AG08396 (cell line): ENCODE measurements around the gene RABGGTB.
"Not testable (repeated sequence)": the region's sequence is repeated elsewhere in the genome, so short reads cannot be mapped to it uniquely, and the experiment has no call there.

Experiments used
- DNase-seq: peaks from one replicate; pipeline ENCODE4 v3.0.0; 2012; ENCODE audit warnings: low spot score, mixed read lengths

Gene RABGGTB

DNA sequence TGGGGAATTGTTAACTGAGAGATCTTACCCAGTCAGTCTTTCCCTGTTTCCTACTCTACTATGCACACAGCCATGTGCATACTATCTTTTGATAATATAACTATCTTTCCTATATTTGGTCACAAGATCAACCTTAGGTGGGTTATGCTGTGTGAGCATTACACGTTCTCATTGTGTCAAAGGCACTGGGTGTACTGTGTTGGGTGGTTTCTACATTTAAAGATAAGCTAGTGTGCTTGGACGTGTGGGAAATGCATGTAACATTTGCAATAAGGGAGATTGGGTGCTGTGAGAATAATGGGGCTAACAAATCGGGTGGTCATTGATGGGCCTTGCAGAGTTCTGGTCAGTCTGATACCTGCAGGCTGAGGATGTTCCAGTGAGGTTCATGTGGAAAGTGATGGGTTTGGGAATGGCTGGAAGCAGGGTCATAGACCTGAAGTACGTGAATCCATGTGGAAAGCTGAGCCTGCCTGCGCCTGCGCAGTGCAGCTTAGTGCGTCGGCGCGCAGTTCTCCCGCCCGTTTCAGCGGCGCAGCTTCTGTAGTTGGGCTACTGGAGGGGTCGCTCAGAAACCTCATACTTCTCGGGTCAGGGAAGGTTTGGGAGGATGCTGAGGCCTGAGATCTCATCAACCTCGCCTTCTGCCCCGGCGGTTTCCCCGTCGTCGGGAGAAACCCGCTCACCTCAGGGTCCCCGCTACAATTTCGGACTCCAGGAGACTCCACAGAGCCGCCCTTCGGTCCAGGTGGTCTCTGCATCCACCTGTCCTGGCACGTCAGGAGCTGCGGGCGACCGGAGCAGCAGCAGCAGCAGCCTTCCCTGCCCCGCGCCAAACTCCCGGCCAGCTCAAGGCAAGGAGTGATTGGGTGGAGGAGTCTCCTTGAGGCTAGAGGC lies 10.6 kb downstream of the RABGGTB start, which contains the start of gene MSH4:
TSS of gene MSH4 (plus strand) at position 507 of the 897 bp plus-strand sequence. CDS start at position 611, 104 bp downstream.
- no peak for DNase-seq

- DNase-seq, result no peak
Observed at GRCh38 chr1:75797273-75797588, 11.2 kb downstream of the RABGGTB start.

DNA sequence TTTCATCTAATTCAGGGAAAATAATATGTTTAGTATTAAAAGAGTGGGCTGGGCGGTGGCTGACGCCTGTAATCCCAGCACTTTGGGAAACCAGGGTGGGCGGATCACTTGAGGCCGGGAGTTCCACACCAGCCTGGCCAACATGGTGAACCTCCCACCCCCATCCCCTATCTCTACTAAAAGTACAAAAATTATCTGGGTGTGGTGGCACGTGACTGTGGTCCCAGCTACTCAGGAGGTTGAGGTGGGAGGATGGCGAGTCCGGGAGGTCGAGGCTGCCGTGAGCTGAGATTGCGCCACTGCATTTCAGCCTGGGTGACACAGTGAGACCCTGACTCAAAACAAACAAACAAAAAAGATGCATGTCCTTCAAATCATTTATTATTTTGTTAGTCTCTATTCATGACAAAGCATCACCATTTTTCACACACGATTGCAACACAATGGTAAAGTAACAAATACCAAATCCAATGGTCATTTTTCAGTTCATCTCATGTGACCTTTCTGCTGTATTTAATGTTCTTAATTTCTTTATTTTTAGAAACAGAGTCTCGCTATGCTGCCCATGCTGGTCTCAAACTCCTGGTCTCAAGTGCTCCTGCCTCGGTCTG lies 11.7 kb downstream of the RABGGTB start:
- no peak for DNase-seq

- not testable (repeated sequence) for DNase-seq
Observed at GRCh38 chr1:75801480-75801879, 15.4 kb downstream of the RABGGTB start.

GRCh38 chr1:75808921-75809320 lies 22.9 kb downstream of the RABGGTB start:
- no peak for DNase-seq

DNA sequence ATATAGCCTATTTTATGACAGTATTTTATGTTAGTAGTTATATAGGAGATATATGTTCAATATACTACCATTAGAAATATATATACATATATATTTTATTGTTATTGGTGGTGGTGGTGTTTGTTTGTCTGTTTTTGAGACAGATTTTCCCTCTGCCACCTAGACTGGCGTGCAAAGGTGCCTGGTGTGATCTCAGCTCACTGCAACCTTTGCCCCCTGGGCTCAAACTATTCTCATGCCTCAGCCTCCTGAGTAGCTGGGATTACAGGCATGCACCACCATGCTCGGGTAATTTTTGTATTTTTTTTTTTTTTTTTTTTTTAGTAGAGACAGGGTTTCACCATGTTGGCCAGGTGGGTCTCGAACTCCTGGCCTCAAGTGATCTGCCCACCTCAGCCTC lies 24.1 kb downstream of the RABGGTB start:
- not testable (repeated sequence) for DNase-seq

- no peak for DNase-seq
Observed at GRCh38 chr1:75811211-75811981, 25.3 kb downstream of the RABGGTB start.

DNA sequence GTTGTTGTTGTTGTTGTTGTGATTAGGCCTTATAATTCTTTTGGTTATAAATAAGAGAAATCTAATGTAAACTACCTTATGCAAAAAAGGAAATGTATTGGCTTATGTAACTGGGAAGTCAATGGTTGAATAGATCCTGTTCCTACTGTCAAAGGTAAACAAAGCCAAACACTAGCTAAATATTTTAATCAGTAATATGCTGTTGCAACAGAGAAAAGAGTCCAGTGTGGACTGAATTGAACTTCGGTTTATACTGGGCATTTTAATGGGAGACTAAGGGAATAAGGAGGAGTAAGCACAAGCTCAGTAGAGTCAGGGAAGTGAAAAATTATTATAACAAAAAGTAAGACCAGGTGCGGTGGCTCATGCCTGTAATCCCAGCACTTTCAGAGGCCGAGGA lies 26.0 kb downstream of the RABGGTB start:
- DNase-seq, result no peak

GRCh38 chr1:75823596-75823995 lies 37.5 kb downstream of the RABGGTB start:
- not testable (repeated sequence) for DNase-seq

- DNase-seq, result no peak
Observed at GRCh38 chr1:75836528-75837100, 50.6 kb downstream of the RABGGTB start.

DNA sequence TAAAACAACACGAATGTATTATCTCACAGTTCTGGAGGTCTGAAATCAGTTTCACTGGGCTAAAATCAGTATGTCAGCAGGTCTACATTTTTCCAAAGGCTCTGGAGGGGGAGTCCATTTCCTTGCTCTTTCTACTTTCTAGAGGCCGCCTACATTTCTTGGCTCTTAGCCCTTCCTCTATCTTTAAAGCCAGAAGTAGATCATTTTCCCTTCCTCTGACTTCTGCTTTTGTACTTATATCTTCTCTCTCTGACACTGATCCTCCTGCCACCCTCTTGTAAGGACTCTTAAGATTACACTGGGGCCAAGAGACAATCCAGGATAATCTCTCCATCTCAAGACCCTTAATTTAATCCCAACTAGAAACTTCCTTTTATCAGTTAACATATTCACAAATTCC lies 52.0 kb downstream of the RABGGTB start:
- no peak for DNase-seq

DNA sequence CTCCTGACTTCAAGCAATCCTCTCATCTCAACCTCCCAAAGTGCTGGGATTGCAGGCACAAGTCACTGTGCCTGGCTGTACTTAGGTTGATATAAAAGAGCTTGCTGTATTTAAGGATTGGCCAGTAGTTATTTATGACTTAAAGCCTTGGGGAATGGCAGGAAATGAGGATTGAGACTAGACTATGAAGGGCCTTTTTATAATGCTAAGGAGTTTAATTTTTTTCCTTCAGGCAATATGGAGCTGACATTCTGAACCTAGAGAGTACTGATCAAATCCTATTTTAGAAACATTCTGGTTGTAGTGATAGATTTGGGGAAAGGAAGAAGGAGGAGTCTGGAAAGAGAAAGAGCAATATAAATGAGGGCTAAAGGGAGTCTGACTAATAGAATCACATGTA lies 55.4 kb downstream of the RABGGTB start:
- no peak for DNase-seq
